Measurements from ENCODE around the gene TMEM72. TPM values are rescaled to one million over a fixed set of nuclear protein-coding genes. Genes with fewer than 3 reads are reported as not detected.

TMEM72 gene
- total RNA-seq, 1 donor from 2014 or later = not detected

GRCh38 chr10:44985175-44985681 is 74.1 kb downstream of the TMEM72 start:
- Mint-ChIP-seq H3K36me3 (peaks cover 4% of the 10 kb centered on the region), H3K27me3 (ENCODE audit: insufficient read depth, low read depth) (peaks cover 8% of the 10 kb centered on the region), H3K27ac (no peak overlapping the region), H3K4me3 (no peak overlapping the region), H3K4me1 (peaks cover 37% of the 10 kb centered on the region), H3K9me3 (no peaks in the 10 kb centered on the region)
- Histone ChIP-seq H3K27me3 (peaks cover 29% of the 10 kb centered on the region), H2AFZ (replicated peaks) (no peak overlapping the region), H3K27ac (no peak overlapping the region), H3K9ac (no peak overlapping the region), H3K4me3 (no peak overlapping the region), H3F3A (ENCODE audit: low read depth) (peaks cover 18% of the 10 kb centered on the region), H3K36me3 (no peaks in the 10 kb centered on the region), H3K79me2 (ENCODE audit: low read depth) (no peaks in the 10 kb centered on the region), H3K4me2 (no peak overlapping the region), H4K20me1 (ENCODE audit: low read depth) (peaks cover 8% of the 10 kb centered on the region), H3K9me3 (ENCODE audit: low read depth) (no peaks in the 10 kb centered on the region), H3K4me1 (peaks cover 33% of the 10 kb centered on the region)
- no peak for TF ChIP-seq CTCF (IDR thresholded peaks at IDR 0.05)
- no peak for TF ChIP-seq EZH2 (IDR thresholded peaks at IDR 0.05)
- TF ChIP-seq EZH2phosphoT487 (IDR thresholded peaks at IDR 0.05) = no peak
- DNase-seq (ENCODE audit: low spot score) = no peak

DNA sequence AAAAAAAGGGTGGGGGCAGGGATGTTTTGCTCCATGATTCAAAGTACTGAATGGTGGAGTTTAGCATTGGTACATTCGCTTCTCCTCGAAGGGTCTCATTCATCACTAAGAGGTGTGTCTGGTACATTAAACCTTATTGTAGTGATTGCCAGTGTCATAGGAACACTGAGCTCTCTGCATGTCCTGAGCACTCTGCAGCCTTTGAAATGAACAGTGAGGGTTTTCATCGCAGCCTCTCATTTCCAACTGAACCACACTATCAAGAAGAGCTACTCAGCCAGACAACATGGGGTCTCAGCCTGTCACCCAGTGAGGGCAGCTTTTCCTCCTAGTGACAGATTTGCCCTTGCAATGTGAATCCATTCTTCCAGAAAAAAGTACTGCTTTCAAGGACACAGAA is 75.0 kb downstream of the TMEM72 start:
- Mint-ChIP-seq H3K36me3 (peaks cover 4% of the 10 kb centered on the region), H3K27me3 (ENCODE audit: insufficient read depth, low read depth) (peaks cover 6% of the 10 kb centered on the region), H3K4me1 (peaks cover 34% of the 10 kb centered on the region), H3K27ac (no peak overlapping the region), H3K9me3 (no peaks in the 10 kb centered on the region), H3K4me3 (no peak overlapping the region)
- Histone ChIP-seq H3K4me3 (no peak overlapping the region), H4K20me1 (ENCODE audit: low read depth) (peaks cover 13% of the 10 kb centered on the region), H3F3A (ENCODE audit: low read depth) (peaks cover 28% of the 10 kb centered on the region), H3K27me3 (peaks cover 33% of the 10 kb centered on the region), H3K9me3 (ENCODE audit: low read depth) (no peaks in the 10 kb centered on the region), H3K9ac (no peak overlapping the region), H3K36me3 (no peaks in the 10 kb centered on the region), H2AFZ (replicated peaks) (no peak overlapping the region), H3K4me1 (peaks cover 36% of the 10 kb centered on the region), H3K4me2 (peak overlapping the region; percentile 54), H3K27ac (no peak overlapping the region), H3K79me2 (ENCODE audit: low read depth) (no peaks in the 10 kb centered on the region)
- TF ChIP-seq CTCF (IDR thresholded peaks at IDR 0.05) (no peak), EZH2 (IDR thresholded peaks at IDR 0.05) (no peak), EZH2phosphoT487 (IDR thresholded peaks at IDR 0.05) (no peak)
- DNase-seq (ENCODE audit: low spot score) = no peak

Other genes starting within 250 kb of the TMEM72 start
- gene RASSF4, start 48.5 kb downstream of the TMEM72 start, total RNA-seq (ENCODE audit: low replicate concordance) = 3.1 and 9.7 TPM in 2 replicates
- 0.71 TPM in 1 of 2 replicates, not detected in the other for gene DEPP1, start 67.5 kb downstream of the TMEM72 start, total RNA-seq (ENCODE audit: low replicate concordance)
- 60.2 and 81.0 TPM in 2 replicates for gene ZNF22, start 89.6 kb downstream of the TMEM72 start, total RNA-seq (ENCODE audit: low replicate concordance)